Hypothalamus (tissue), 51 donors: ENCODE results near the gene RBM44.

ENCODE experiments used
- DNase-seq, 51 donors: peaks; one replicate each; lab custom pipeline; 2025; lab: John Stamatoyannopoulos, UW

Gene RBM44

DNA sequence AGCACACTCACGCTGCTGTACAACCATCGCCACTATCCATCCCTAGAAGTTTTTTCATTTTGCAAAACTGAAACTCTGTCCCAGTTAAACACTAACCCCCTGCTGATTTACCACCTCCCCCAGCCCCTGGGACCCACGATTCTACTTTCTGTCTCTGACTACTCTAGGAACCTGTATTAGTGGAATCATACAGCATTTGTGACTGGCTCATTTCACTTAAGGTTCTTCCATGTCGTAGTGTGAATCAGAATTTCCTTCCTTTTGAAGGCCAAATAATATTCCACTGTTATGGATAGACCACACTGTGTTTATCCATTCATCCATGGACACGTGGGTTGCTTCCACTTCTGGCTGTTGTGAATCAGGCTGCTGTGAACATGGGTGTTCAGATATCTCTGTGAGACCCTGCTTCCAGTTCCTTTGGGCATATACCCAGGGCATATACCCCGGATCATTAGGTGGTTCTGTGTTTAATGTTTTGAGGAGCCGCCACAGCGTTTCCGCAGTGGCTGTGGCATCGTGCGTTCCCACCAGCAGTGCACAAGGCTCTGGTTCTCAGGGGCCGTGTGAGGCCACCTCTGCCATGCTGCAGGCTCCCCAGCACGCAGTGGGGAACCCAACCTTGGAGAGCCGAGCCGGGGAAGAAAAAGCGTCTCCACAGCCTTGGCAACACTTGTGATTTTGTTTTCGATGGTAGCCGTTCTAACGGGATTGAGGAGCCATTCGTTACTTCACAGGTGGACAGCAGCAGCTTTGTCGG, 70.9 kb downstream of the RBM44 start:
- DNase-seq = no peak

GRCh38 chr2:237870126-237870525, 71.5 kb downstream of the RBM44 start:
- DNase-seq = no peak

GRCh38 chr2:237870754-237871651, 72.4 kb downstream of the RBM44 start:
- DNase-seq = no peak

- DNase-seq = no peak
Measured at GRCh38 chr2:237872178-237872887, 73.8 kb downstream of the RBM44 start.

- no peak for DNase-seq
Measured at GRCh38 chr2:237873421-237873831, 74.8 kb downstream of the RBM44 start.

DNA sequence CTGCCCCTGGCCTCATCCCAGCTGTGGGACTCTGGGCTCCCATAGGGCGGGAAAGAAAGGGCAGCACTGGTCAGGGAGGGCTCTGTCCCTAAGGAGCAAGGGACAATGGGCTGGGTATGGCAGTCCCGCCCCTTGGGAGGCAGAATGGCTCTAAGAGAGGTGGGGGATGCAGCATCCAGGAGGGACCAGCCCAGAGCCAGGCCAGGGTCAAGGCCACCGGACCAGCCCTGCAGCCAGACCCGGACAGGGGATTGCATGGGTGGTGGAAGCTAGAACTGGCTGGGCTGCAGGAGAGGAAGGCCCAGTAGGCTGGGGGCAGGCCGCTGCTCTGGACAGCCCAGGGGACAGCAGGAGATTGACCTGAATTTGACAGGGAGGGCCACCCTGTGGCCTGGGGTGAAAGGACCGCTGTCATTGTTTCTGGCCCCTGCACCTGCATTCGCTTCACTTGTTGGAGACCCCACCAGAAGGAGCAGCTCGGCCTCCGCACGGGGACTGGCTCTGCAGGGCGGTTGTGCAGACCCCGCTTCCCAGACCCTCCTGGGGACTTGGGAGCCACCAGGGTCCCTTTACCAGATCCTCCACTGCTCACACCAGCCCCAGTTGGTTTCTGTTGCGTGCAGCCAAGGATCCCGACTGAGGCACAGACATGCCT, 75.4 kb downstream of the RBM44 start:
- DNase-seq = no peak

- DNase-seq = no peak
Measured at GRCh38 chr2:237874585-237875161, 76.1 kb downstream of the RBM44 start.

DNA sequence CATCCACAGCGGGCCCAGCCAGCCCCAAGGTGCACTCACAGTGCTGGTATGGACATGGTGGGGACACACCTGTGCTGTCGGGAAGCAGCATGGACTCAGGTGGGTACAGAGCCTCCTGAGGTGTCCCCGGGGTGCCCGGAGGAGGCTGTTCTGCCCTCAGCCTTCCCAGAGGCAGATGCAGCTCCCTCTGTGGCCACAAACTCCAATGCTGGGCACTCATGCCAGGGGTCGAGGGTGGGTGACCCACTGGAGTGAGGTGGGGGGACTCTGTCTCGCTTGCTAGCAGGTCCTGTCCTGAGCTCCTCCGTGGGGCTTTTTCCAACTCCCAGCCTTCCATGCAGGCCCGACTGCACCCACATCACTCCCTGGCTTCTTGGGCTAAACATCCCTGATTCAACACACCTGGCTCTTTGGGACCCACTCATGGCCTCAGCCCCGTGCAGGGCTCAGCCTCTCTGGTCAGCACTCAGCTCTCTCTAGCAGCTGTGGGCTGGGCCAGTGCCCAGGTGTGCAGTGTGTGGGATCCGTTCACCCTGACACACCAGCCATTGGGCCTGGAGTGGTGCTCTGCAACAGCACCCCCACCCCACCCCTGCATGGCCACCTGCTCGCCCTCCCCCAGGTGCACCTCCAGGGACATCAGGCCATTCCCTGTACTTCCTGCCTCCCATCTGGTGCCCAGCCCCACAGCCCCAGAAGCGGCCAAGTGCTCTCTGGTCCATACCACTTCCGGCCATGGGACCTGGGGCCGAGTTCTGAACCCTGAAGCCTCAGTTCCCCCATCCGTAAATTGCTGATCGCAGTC, 76.9 kb downstream of the RBM44 start:
- DNase-seq = no peak

DNA sequence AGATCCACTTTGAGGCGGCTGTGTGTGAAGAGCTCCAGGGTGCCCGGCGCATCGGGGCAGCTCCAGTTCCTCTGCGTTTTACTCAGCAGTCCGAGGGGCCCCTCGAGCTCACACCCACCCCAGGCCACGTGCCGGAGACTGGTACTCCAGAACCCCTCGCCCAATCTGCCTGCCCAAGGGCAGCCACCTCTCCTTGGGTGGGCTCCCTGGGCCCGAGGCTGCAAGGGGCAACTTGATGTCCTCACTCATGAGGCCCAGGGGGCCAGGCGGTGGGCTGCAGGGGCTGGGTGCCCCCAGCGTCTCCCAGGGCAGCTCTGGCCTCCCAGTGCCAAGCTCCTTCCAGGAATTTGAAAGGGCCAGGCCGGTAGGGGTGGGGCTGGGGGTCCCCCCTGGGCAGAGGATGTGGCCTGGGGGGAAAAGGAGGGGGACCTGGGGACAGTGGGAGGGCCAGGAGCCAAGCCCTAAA, 77.5 kb downstream of the RBM44 start:
- no peak for DNase-seq

- no peak for DNase-seq
Measured at GRCh38 chr2:237876532-237876931, 78.0 kb downstream of the RBM44 start.

GRCh38 chr2:237876951-237877491, 78.4 kb downstream of the RBM44 start:
- no peak for DNase-seq

DNA sequence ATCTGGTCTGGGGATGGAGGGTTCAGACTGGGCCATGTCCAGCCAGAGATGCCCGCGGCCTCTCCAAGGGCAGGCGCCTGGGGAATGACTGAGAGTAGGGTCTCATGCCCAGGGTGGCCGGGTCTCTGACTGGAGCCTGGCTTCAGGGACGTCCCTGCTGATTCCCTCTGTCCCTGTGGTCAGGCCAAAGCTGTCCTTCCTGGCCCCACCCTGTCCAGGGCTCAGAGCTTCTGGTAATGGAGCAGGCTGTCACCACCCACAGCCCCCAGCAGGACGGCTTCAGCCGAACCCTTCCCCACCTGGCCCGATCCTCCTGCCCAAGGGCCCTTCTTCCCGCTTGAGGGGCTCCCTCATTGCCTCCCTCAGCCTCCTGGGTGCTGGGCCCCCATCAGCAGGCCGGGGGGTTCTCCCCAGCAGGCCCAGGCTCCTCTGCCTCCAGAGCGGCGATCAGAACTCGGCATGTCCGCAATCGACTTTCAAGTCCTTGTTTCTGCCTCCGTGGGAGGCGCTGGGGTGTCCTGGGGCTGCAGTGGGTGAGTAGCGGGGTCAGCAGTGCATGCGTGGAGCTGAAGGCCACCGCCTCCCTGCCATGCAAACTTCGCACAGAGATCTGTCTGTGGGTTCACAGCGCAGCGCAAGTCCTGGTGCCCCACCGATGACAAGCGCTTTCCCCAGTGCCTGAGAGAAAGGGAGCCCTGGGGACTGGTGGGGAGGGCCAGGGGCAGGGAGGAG, 79.2 kb downstream of the RBM44 start:
- no peak for DNase-seq

DNA sequence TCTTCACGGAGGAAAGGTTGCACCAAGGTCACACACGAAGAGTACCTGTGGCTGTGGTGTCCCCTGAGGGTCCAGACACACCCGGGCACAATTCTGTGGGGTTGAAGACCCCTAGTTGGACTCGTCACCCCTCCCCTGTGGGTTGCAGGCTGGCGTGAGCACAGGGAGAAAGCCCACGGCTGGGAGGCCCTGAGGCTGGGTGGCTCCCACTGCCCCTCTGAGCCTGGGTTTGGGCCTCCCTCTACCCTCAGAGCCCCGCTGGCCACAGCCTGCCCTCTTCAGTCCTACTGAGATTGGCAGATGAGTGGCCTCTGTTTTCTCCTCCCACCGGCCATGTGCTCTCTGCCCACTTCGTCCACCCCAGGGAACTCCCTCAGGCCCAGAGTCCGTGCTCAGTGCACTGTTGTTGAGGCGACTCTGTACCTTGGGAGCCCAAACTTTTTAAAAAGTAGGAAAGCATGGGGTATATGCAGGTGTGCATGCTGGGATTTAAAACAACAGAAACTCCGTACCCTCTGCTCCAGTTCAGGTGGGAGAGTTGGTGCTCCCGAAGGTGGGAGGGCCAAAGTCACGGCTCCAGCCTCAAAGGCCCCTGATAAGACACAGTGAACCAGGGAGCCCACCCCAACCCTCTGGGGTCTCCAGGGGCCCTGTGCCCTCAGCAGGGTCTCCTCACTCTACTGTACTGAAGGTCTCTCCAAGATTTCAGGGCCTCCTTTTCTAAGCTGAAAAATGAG, 79.9 kb downstream of the RBM44 start:
- no peak for DNase-seq

GRCh38 chr2:237879058-237879430, 80.5 kb downstream of the RBM44 start:
- DNase-seq = peak in 1 of 51 donors; percentile 81

DNA sequence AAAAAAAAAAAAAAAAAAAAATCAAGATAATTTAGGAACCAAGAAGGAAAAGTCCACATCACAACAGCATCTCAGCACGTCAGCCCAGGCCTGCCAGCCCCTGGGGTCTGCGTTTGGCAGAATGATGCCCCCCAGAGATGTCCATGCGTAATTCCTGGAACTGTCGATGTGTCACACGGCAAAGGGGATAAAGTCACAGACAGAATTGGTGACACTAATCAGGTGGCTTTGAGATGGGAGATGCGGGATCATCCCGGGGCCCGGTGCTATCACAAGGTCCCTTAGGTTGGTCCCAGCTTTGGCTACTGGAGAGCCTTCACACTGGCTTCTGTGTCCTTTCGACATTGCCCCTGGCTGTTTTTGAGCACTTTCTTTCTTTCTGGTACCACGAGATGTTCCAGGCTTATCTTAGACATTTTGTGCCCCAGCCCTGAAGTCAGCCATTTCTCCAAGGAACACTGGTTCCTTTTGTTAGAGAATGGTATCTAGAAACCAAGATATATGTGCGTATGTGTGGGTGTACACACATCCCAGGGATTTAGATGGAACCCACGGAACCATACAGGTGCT, 81.5 kb downstream of the RBM44 start:
- DNase-seq = no peak

GRCh38 chr2:237882510-237883481, 84.2 kb downstream of the RBM44 start:
- DNase-seq = no peak
